Hepatocyte (in vitro differentiated cells): ENCODE data around the gene NHERF2.

Experiments
- CTCF ChIP-seq: fragments of 200-600 bp; sonication (generic); IDR thresholded peaks from 2 replicates; pipeline ENCODE4 v1.5.1; 2016; ENCODE audit warnings: antibody characterized with exemption, mild to moderate bottlenecking; ENCODE audit not compliant: poor library complexity
- EZH2phosphoT487 ChIP-seq: fragments of 200-600 bp; sonication (generic); IDR thresholded peaks from one replicate; pipeline ENCODE4 v1.6.1; 2018; ENCODE audit warnings: antibody characterized with exemption, mild to moderate bottlenecking, low read depth, moderate library complexity; ENCODE audit not compliant: unreplicated experiment, severe bottlenecking

- no peak for TF ChIP-seq EZH2phosphoT487
- no peak for TF ChIP-seq CTCF
These were observed 25.7 kb upstream of the NHERF2 start for GRCh38 chr16:2001035-2001434.
